RPMI7951 (cell line): ENCODE measurements around the gene WNT4. TPM values are rescaled to one million over a fixed set of nuclear protein-coding genes. Genes with fewer than 3 reads are reported as not detected.

ENCODE experiments used
- DNase-seq: peaks from one replicate; pipeline ENCODE4 v3.0.0-alpha.2; 2012; ENCODE audit warnings: low read depth
- total RNA-seq: library from RNA; depleted of rRNA; stranded (reverse); fragments of >200 nt; shearing (Covaris generic); gene quantifications from 2 replicates; pipeline ENCODE4 v1.2.3, GENCODE V29; 2014

Gene WNT4
- total RNA-seq, 1 experiment from 2014 or later: not detected

GRCh38 chr1:22108339-22109105 is 34.4 kb downstream of the WNT4 start:
- no peak for DNase-seq

- no peak for DNase-seq
These were observed 35.8 kb downstream of the WNT4 start for GRCh38 chr1:22107126-22107525.

GRCh38 chr1:22105611-22106207 is 37.2 kb downstream of the WNT4 start:
- peak; percentile 46 for DNase-seq

- DNase-seq: no peak
These were observed 37.9 kb downstream of the WNT4 start for GRCh38 chr1:22104865-22105437.

GRCh38 chr1:22104094-22104493 is 38.8 kb downstream of the WNT4 start:
- no peak for DNase-seq

GRCh38 chr1:22102746-22103145 is 40.2 kb downstream of the WNT4 start:
- DNase-seq: no peak

- no peak for DNase-seq
These were observed 40.9 kb downstream of the WNT4 start for GRCh38 chr1:22101995-22102394.

- DNase-seq: no peak
These were observed 41.7 kb downstream of the WNT4 start for GRCh38 chr1:22101199-22101598.

- no peak for DNase-seq
These were observed 42.7 kb downstream of the WNT4 start for GRCh38 chr1:22100168-22100567.

- no peak for DNase-seq
These were observed 44.1 kb downstream of the WNT4 start for GRCh38 chr1:22098752-22099151.

GRCh38 chr1:22096463-22096862 is 46.4 kb downstream of the WNT4 start:
- no peak for DNase-seq

GRCh38 chr1:22096036-22096435 is 46.9 kb downstream of the WNT4 start:
- no peak for DNase-seq

- DNase-seq: no peak
These were observed 49.4 kb downstream of the WNT4 start for GRCh38 chr1:22093513-22093912.

GRCh38 chr1:22092026-22092768 is 50.7 kb downstream of the WNT4 start:
- DNase-seq: peak; percentile 65

- DNase-seq: no peak
These were observed 52.0 kb downstream of the WNT4 start for GRCh38 chr1:22090867-22091266.

- no peak for DNase-seq
These were observed 53.1 kb downstream of the WNT4 start for GRCh38 chr1:22089787-22090186.

GRCh38 chr1:22089134-22089571 is 53.7 kb downstream of the WNT4 start:
- no peak for DNase-seq

GRCh38 chr1:22088331-22088730 is 54.6 kb downstream of the WNT4 start:
- DNase-seq: no peak

- no peak for DNase-seq
These were observed 62.7 kb downstream of the WNT4 start for GRCh38 chr1:22080191-22080590.

GRCh38 chr1:22078133-22078532 is 64.8 kb downstream of the WNT4 start:
- no peak for DNase-seq

- peak; percentile 14 for DNase-seq
These were observed 65.2 kb downstream of the WNT4 start for GRCh38 chr1:22077728-22078127.

- no peak for DNase-seq
These were observed 66.6 kb downstream of the WNT4 start for GRCh38 chr1:22076346-22076745.
